NCI-H82 treated with DMSO at 0.1 percent for 48 hours (cell line): ENCODE results near the gene TVP23B.
A peak's percentile ranks its signal among the peaks of the same experiment; 100 is the strongest.
"Not testable (repeated sequence)": the region's sequence is repeated elsewhere in the genome, so short reads cannot be mapped to it uniquely, and the experiment has no call there.

Source experiments
- DNase-seq: peaks from one replicate; lab custom pipeline; 2025; ENCODE audit not compliant: unreplicated experiment; lab: John Stamatoyannopoulos, UW

The TVP23B gene

DNA sequence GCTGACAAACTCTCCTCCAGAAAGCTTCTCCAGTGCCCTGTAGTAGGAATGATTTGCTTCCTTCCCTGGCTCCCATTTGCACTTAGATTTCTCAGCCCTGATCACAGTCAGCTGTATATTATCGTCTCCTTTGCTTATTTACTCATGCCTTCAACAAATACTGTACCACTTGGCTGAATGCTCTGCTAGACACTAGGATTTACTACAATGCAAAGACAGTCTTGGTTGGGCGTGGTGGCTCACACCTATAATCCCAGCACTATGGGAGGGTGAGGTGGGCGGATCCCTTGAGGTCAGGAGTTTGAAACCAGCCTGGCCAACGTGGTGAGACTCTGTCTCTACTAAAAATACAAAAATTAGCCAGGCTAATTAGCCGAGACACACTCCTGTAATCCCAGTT is 5.9 kb downstream of the TVP23B start:
- not testable (repeated sequence) for DNase-seq

GRCh38 chr17:18791402-18791801 is 10.4 kb downstream of the TVP23B start:
- not testable (repeated sequence) for DNase-seq

- not testable (repeated sequence) for DNase-seq
These were observed 13.9 kb downstream of the TVP23B start for GRCh38 chr17:18794841-18795240.

DNA sequence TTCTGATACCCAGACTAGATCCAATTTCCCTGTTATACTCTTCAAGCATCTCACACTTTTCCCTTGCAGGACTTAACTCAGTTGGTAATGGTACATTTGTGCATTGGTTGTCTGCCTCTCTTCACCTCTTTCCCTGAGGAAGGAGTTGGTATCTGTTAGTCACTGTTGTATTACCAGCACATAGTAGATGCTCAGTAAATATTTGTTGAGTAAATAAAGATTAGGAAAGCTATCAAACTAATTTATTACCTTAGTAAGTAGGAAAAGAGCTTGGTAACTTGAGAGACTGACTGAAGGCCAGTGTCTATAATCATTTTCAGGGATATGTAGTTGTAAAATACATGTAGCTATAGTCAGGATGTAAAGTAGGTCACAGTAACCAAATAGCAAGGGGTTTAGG is 15.9 kb downstream of the TVP23B start:
- not testable (repeated sequence) for DNase-seq

- not testable (repeated sequence) for DNase-seq
These were observed 22.7 kb downstream of the TVP23B start for GRCh38 chr17:18803458-18804245.

DNA sequence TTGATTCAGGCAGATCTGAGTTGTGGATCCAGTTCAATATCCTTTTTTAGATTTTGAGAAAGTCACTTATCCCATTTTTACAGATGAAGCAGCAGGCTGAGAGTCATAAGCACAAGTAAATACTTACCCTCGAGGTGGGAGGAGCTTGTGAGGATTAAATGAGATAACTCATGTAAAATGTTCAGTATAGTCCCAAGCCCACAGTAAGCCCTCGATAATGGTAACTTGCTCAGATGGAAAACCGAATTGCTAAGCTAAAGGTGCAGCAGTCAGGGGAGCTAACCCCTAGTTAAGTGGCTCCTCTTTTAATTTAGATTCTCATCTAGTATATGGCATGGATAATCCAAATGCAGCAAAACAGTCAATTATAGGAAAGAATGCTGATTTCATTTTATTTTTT is 34.9 kb downstream of the TVP23B start:
- DNase-seq = peak; percentile 6

DNA sequence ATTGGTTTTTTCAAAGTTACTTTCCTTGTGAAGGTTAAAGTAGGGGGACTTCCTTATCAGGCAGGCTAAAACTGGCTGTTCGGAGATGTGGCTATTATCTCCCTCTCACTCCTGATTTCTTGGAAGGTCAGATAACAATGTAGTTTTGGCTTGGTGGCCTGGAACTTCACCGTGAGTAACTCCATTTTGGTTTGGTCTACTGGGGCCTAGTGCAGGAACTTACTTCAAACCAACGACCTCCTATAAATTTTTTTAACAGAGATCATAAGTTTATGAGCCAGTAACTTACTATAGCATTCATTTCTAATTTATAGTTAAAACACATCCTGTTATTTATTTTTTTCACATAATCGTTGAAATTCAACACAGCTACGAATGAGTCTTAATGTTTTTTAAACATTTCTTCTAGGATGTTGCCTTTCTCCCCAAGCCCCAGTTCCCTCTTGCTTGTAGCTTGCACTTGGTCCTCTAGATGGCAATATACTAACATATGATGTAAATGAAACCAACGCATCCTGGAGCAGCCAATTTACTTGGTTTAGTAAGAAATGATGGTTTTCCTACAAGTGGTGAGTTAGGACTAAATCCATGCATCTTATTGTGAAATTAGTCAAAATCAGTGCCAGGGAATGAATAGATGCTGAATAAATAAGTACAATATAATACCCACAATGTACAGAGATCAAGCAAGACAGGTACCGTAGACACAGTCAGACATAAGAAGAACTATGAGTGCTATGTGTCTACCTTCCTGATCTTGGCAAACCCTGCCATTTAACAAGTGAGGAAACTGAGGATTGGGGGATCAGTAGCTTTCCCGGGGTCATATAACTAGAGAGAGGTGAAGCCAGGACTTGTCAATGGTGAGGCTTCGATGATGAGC is 35.7 kb downstream of the TVP23B start:
- peak; percentile 55 for DNase-seq

GRCh38 chr17:18821430-18821829 is 40.4 kb downstream of the TVP23B start:
- not testable (repeated sequence) for DNase-seq

GRCh38 chr17:18827613-18828012 is 46.6 kb downstream of the TVP23B start:
- DNase-seq = not testable (repeated sequence)

DNA sequence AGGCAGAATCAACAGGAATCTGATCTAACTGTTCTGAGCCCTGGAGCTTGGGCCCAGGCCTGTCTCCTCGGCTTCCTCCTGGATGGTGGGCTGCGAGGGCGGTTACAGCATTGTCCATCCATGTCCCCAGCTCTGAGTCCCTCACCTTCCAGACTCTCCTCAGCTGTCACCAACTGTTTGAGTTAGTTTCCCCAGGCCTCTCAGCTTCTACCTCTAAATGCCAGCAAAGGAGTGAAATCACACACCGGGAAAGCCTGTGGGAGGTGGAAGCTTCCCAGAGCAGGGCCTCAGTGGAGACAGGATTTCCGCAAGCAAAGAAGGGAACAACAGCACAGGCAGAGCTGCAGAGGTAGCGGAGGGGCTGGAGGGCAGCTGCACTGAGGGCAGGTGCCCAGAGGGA is 67.5 kb downstream of the TVP23B start:
- DNase-seq = no peak

GRCh38 chr17:18850679-18851078 is 69.7 kb downstream of the TVP23B start:
- no peak for DNase-seq

DNA sequence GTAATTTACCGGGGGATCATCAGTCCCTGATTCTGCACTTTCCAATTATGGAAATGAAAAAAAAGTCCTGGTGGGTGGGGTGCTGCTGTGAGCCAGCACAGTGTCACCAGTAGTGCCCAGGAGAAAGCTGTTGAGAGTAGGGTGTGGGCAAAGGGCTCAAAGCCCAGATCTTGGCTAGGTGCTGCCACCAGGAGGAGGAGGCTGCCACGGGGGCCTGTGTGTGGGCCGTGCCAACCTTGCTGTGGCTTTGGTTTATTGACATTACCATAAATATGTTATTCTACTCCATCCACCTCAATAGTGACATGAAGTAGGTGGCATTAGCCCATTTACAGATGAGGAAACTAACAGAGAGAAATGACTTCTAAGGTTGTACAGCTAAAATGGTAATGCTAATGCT is 70.2 kb downstream of the TVP23B start:
- DNase-seq = no peak

DNA sequence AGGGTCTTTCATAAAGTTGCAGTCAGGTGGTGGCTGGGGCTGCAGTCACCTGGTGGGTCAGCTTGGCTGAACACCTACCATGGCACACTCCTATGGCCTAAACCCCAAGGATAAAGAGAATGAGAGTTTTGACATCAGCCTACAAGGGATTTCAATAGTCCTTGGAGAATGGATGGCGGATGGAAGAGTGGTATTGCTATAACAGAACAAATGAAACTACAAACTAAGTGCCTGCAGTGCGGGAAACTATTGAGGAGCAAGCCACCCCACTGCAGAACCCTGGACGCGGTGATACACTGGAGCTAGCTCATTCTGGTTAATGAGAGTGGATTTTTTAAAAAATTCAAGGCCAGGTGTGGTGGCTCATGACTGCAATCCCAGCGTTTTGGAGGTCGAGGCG is 74.0 kb downstream of the TVP23B start:
- no peak for DNase-seq

- peak; percentile 98 for DNase-seq
These were observed 75.0 kb downstream of the TVP23B start for GRCh38 chr17:18855831-18856569.
